BLaER1 treated with 17β-estradiol and CSF1 and Interleukin-3, amounts not matched to agents 10 nM and 100 nM (cell line): ENCODE data around the gene FAM221B.

Source experiments
- H3K27ac ChIP-seq, 11 experiments: shearing (Covaris generic); formaldehyde crosslinking; 2 replicates each; pipeline ENCODE4 v1.8.1; 2022
- H3K27me3 ChIP-seq, 11 experiments: shearing (Covaris generic); formaldehyde crosslinking; 2 replicates each; pipeline ENCODE4 v1.8.1; 2022
- H3K36me3 ChIP-seq, 11 experiments: shearing (Covaris generic); formaldehyde crosslinking; 2 replicates each; pipeline ENCODE4 v1.8.1; 2022
- H3K4me1 ChIP-seq, 10 experiments: shearing (Covaris generic); formaldehyde crosslinking; 2 replicates each; pipeline ENCODE4 v1.8.1; 2022
- H3K4me2 ChIP-seq, 11 experiments: shearing (Covaris generic); formaldehyde crosslinking; 2 replicates each; pipeline ENCODE4 v1.8.1; 2022
- H3K4me3 ChIP-seq, 10 experiments: shearing (Covaris generic); formaldehyde crosslinking; 2 replicates each; pipeline ENCODE4 v1.8.1; 2022
- H3K9ac ChIP-seq, 11 experiments: shearing (Covaris generic); formaldehyde crosslinking; 2 replicates each; pipeline ENCODE4 v1.8.1; 2022
- H3K9me3 ChIP-seq, 11 experiments: shearing (Covaris generic); formaldehyde crosslinking; replicated peaks in 1 of 11; 2 replicates each; pipeline ENCODE4 v1.8.1; 2022
- H4K20me1 ChIP-seq, 11 experiments: shearing (Covaris generic); formaldehyde crosslinking; 2 replicates each; pipeline ENCODE4 v1.8.1; 2022
- Cebpa-rat ChIP-seq, 11 experiments: shearing (Covaris generic); IDR thresholded peaks; 2 replicates each; pipeline ENCODE4 v1.8.1; 2022

FAM221B gene

GRCh38 chr9:35781066-35781465 is 47.5 kb downstream of the FAM221B start:
- H3K9ac ChIP-seq: no peak overlapping the region
- H3K4me1 ChIP-seq: peaks cover 4 to 8% (median 5%) of the 10 kb centered on the region in 10 experiments
- TF ChIP-seq Cebpa-rat (IDR thresholded peaks at IDR 0.05): no peak
- H3K9me3 ChIP-seq: no peaks in the 10 kb centered on the region
- H3K27me3 ChIP-seq: no peaks in the 10 kb centered on the region
- H3K4me3 ChIP-seq: no peak overlapping the region
- 0 out of 22 replicates have a peak, but pooled peaks cover 0 to 4% (median 0%) of the 10 kb centered on the region in 11 experiments for H3K36me3 ChIP-seq
- H3K27ac ChIP-seq: no peak overlapping the region
- H4K20me1 ChIP-seq: no peaks in the 10 kb centered on the region
- H3K4me2 ChIP-seq: no peak overlapping the region

GRCh38 chr9:35778496-35778895 is 50.0 kb downstream of the FAM221B start:
- H3K4me3 ChIP-seq: no peak overlapping the region
- H3K4me2 ChIP-seq: no peak overlapping the region
- H3K36me3 ChIP-seq: 0 out of 22 replicates have a peak, but pooled peaks cover 0 to 3% (median 0%) of the 10 kb centered on the region in 11 experiments
- H3K9ac ChIP-seq: no peak overlapping the region
- no peaks in the 10 kb centered on the region for H3K9me3 ChIP-seq
- no peaks in the 10 kb centered on the region for H3K27me3 ChIP-seq
- H4K20me1 ChIP-seq: no peaks in the 10 kb centered on the region
- peaks cover 13 to 19% (median 17%) of the 10 kb centered on the region in 10 experiments for H3K4me1 ChIP-seq
- no peak overlapping the region for H3K27ac ChIP-seq
- TF ChIP-seq Cebpa-rat (IDR thresholded peaks at IDR 0.05): no peak

DNA sequence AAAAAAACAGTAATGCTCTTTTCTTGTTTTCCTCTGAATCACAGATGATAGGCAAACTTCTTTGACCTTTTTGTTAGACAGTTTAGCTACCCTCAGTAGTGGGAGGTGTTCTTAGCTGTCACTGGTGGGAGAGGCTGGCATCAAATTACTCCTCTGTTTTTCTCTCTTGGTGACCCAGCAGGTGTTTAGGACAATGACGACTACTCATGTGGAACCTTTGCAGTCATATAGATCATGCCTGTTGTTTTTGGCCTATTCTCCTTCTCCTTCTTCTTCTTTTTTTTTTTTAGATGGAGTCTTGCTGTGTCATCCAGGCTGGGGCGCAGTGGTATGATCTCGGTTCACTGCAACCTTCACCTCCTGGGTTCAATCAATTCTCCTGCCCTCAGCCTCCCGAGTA is 52.5 kb downstream of the FAM221B start:
- Histone ChIP-seq H3K27me3 (no peaks in the 10 kb centered on the region), H3K4me3 (no peak overlapping the region), H3K27ac (peak overlapping the region in 1 of 11 experiments; percentile 31; a peak in 1 of 22 replicates), H3K4me2 (peak overlapping the region; percentile 23 to 64 (median 50)), H3K9me3 (no peaks in the 10 kb centered on the region), H3K4me1 (peaks cover 13 to 19% (median 17%) of the 10 kb centered on the region in 10 experiments), H3K36me3 (no peaks in the 10 kb centered on the region), H3K9ac (no peak overlapping the region), H4K20me1 (no peaks in the 10 kb centered on the region)
- TF ChIP-seq Cebpa-rat (IDR thresholded peaks at IDR 0.05): no peak

- Histone ChIP-seq H4K20me1 (no peaks in the 10 kb centered on the region), H3K4me3 (no peak overlapping the region), H3K9ac (no peak overlapping the region), H3K4me2 (peak overlapping the region; percentile 23 to 64 (median 41); a peak in 21 of 22 replicates), H3K27me3 (no peaks in the 10 kb centered on the region), H3K9me3 (no peaks in the 10 kb centered on the region), H3K4me1 (peaks cover 13 to 19% (median 17%) of the 10 kb centered on the region in 10 experiments), H3K36me3 (no peaks in the 10 kb centered on the region), H3K27ac (peak overlapping the region in 4 of 11 experiments; percentile 3 to 33 (median 25); a peak in 3 of 22 replicates)
- no peak for TF ChIP-seq Cebpa-rat (IDR thresholded peaks at IDR 0.05)
Measured at GRCh38 chr9:35774907-35775635, 53.5 kb downstream of the FAM221B start.

- no peak overlapping the region for H3K4me2 ChIP-seq
- H3K9me3 ChIP-seq: no peaks in the 10 kb centered on the region
- H3K27ac ChIP-seq: no peak overlapping the region
- H3K36me3 ChIP-seq: no peaks in the 10 kb centered on the region
- H3K4me3 ChIP-seq: no peak overlapping the region
- H3K27me3 ChIP-seq: no peaks in the 10 kb centered on the region
- H3K4me1 ChIP-seq: peaks cover 13 to 19% (median 17%) of the 10 kb centered on the region in 10 experiments
- 0 out of 22 replicates have a peak, but pooled peaks of 1 of the 11 experiments have one; percentile 26 for TF ChIP-seq Cebpa-rat (IDR thresholded peaks at IDR 0.05)
- no peak overlapping the region for H3K9ac ChIP-seq
- no peaks in the 10 kb centered on the region for H4K20me1 ChIP-seq
Measured at GRCh38 chr9:35771943-35772342, 56.6 kb downstream of the FAM221B start.

GRCh38 chr9:35771534-35771933 is 57.0 kb downstream of the FAM221B start:
- H3K9ac ChIP-seq: no peak overlapping the region
- no peaks in the 10 kb centered on the region for H3K27me3 ChIP-seq
- H3K9me3 ChIP-seq: no peaks in the 10 kb centered on the region
- H3K27ac ChIP-seq: no peak overlapping the region
- no peaks in the 10 kb centered on the region for H3K36me3 ChIP-seq
- no peak for TF ChIP-seq Cebpa-rat (IDR thresholded peaks at IDR 0.05)
- no peak overlapping the region for H3K4me2 ChIP-seq
- peaks cover 13 to 18% (median 17%) of the 10 kb centered on the region in 10 experiments for H3K4me1 ChIP-seq
- H3K4me3 ChIP-seq: no peak overlapping the region
- H4K20me1 ChIP-seq: no peaks in the 10 kb centered on the region

DNA sequence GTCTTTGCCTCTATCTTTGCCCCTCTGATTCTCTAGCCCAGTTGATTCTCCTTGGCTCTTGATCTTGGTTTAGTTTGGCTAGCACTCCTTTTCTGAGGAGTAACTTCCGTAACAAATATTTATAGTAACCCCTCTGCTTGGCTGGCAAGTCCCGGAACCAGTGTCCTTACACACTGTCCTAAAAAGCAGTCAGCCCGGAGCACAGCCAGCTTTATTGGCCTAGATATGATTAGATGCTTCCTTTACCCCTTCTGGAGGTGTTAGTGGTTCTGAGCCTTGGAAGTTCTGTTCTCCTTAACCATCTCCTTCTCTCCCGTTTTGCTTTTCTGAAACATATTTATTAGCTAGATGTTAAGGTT is 57.5 kb downstream of the FAM221B start:
- Histone ChIP-seq H3K9ac (no peak overlapping the region), H3K4me3 (no peak overlapping the region), H3K4me2 (no peak overlapping the region), H4K20me1 (no peaks in the 10 kb centered on the region), H3K4me1 (peaks cover 8 to 14% (median 12%) of the 10 kb centered on the region in 10 experiments), H3K27ac (no peak overlapping the region), H3K36me3 (no peaks in the 10 kb centered on the region), H3K9me3 (no peaks in the 10 kb centered on the region), H3K27me3 (no peaks in the 10 kb centered on the region)
- no peak for TF ChIP-seq Cebpa-rat (IDR thresholded peaks at IDR 0.05)

DNA sequence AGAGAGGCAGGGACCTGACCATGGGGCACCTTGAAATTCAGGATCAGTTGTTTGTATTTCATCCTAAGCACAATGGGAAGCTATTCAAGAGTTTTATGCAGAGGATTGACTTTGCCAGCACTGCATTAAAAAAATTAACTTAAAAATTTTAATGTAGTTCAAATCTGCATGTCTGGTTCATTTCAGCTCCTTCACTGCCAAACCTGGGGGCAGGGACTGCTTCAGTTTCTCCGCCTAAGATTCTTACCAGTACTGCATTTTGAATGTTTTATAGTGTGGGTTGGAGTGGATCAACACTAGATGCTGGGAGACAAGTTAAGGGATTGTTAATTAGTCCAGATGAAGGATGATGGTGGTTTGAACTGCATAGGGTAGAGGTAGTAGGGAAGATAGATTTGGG is 58.8 kb downstream of the FAM221B start:
- Histone ChIP-seq H3K4me1 (peaks cover 0 to under 1% (median 0%) of the 10 kb centered on the region in 10 experiments; a peak in 2 of 20 replicates), H3K4me2 (no peak overlapping the region)

GRCh38 chr9:35767458-35767857 is 61.1 kb downstream of the FAM221B start:
- Histone ChIP-seq H3K27ac (no peak overlapping the region), H3K4me2 (no peak overlapping the region), H3K9me3 (0 out of 22 replicates have a peak, but pooled peaks cover 0 to 4% (median 0%) of the 10 kb centered on the region in 11 experiments), H3K9ac (no peak overlapping the region), H3K36me3 (no peaks in the 10 kb centered on the region), H3K4me3 (no peak overlapping the region), H3K4me1 (peaks cover 0 to 5% (median 0%) of the 10 kb centered on the region in 10 experiments; a peak in 1 of 20 replicates), H3K27me3 (no peaks in the 10 kb centered on the region), H4K20me1 (no peaks in the 10 kb centered on the region)
- TF ChIP-seq Cebpa-rat (IDR thresholded peaks at IDR 0.05): no peak

More for the DNA sequence above, 58.8 kb downstream of the FAM221B start:
- Histone ChIP-seq H4K20me1 (no peaks in the 10 kb centered on the region), H3K27ac (no peak overlapping the region), H3K9me3 (no peaks in the 10 kb centered on the region), H3K27me3 (no peaks in the 10 kb centered on the region), H3K9ac (no peak overlapping the region), H3K4me3 (no peak overlapping the region), H3K36me3 (no peaks in the 10 kb centered on the region)
- TF ChIP-seq Cebpa-rat (IDR thresholded peaks at IDR 0.05): no peak
